ENCODE data around the gene VPS37D.
"Not testable (repeated sequence)": the region's sequence is repeated elsewhere in the genome, so short reads cannot be mapped to it uniquely, and the experiment has no call there.

Gene VPS37D

GRCh38 chr7:73671322-73671661 lies 3.7 kb downstream of the VPS37D start:
- DNase-seq (ENCODE audit: low read depth, low spot score), result no peak
- H3K4me1 ChIP-seq (ENCODE audit: insufficient read depth, insufficient read length), result peaks cover 15% of the 10 kb centered on the region
- H3K36me3 ChIP-seq (ENCODE audit: insufficient read depth, insufficient read length, low read length), result no peaks in the 10 kb centered on the region
- no peak overlapping the region for H3K4me3 ChIP-seq (ENCODE audit: insufficient read length, low read depth)
- no peaks in the 10 kb centered on the region for H3K27me3 ChIP-seq (ENCODE audit: insufficient read depth, insufficient read length)
- peaks cover 5% of the 10 kb centered on the region; the same call in 1 of the 2 replicates for H3K9me3 ChIP-seq (ENCODE audit: insufficient read depth, low read length)
- H3K9ac ChIP-seq (ENCODE audit: insufficient read length, low read depth), result no peak overlapping the region
- TF ChIP-seq SUZ12 (IDR thresholded peaks at IDR 0.05; ENCODE audit: extremely low read depth, insufficient read depth, insufficient read length) (no peak), YY1 (IDR thresholded peaks at IDR 0.05; ENCODE audit: insufficient read depth, insufficient read length) (no peak), ZNF274 (IDR thresholded peaks at IDR 0.05; ENCODE audit: low read depth, low read length) (no peak)

GRCh38 chr7:73671857-73672445 lies 4.3 kb downstream of the VPS37D start:
- TF ChIP-seq SUZ12 (IDR thresholded peaks at IDR 0.05; ENCODE audit: extremely low read depth, insufficient read depth, insufficient read length), result no peak
- no peak for TF ChIP-seq ZNF274 (IDR thresholded peaks at IDR 0.05; ENCODE audit: low read depth, low read length)
- TF ChIP-seq YY1 (IDR thresholded peaks at IDR 0.05; ENCODE audit: insufficient read depth, insufficient read length), result no peak
- H3K36me3 ChIP-seq (ENCODE audit: insufficient read depth, insufficient read length, low read length), result no peaks in the 10 kb centered on the region
- H3K9ac ChIP-seq (ENCODE audit: insufficient read length, low read depth), result no peak overlapping the region
- no peaks in the 10 kb centered on the region for H3K27me3 ChIP-seq (ENCODE audit: insufficient read depth, insufficient read length)
- H3K4me3 ChIP-seq (ENCODE audit: insufficient read length, low read depth), result no peak overlapping the region
- DNase-seq (ENCODE audit: low read depth, low spot score), result no peak
- H3K9me3 ChIP-seq (ENCODE audit: insufficient read depth, low read length), result peaks cover 5% of the 10 kb centered on the region; the same call in 1 of the 2 replicates
- H3K4me1 ChIP-seq (ENCODE audit: insufficient read depth, insufficient read length), result peaks cover 15% of the 10 kb centered on the region

GRCh38 chr7:73674468-73675124 lies 7.0 kb downstream of the VPS37D start:
- H3K27me3 ChIP-seq (ENCODE audit: insufficient read depth, insufficient read length), result no peaks in the 10 kb centered on the region
- TF ChIP-seq SUZ12 (IDR thresholded peaks at IDR 0.05; ENCODE audit: extremely low read depth, insufficient read depth, insufficient read length) (no peak), ZNF274 (IDR thresholded peaks at IDR 0.05; ENCODE audit: low read depth, low read length) (no peak), YY1 (IDR thresholded peaks at IDR 0.05; ENCODE audit: insufficient read depth, insufficient read length) (no peak)
- no peak for DNase-seq (ENCODE audit: low read depth, low spot score)
- peaks cover 14% of the 10 kb centered on the region for H3K36me3 ChIP-seq (ENCODE audit: insufficient read depth, insufficient read length, low read length)
- H3K9ac ChIP-seq (ENCODE audit: insufficient read length, low read depth), result no peak overlapping the region
- peaks cover 15% of the 10 kb centered on the region for H3K4me1 ChIP-seq (ENCODE audit: insufficient read depth, insufficient read length)
- no peak overlapping the region for H3K4me3 ChIP-seq (ENCODE audit: insufficient read length, low read depth)
- peaks cover 5% of the 10 kb centered on the region; the same call in 1 of the 2 replicates for H3K9me3 ChIP-seq (ENCODE audit: insufficient read depth, low read length)

GRCh38 chr7:73676062-73676461 lies 8.4 kb downstream of the VPS37D start:
- H3K4me1 ChIP-seq (ENCODE audit: insufficient read depth, insufficient read length); H3K9me3 ChIP-seq (ENCODE audit: insufficient read depth, low read length); H3K27me3 ChIP-seq (ENCODE audit: insufficient read depth, insufficient read length); DNase-seq (ENCODE audit: low read depth, low spot score); H3K9ac ChIP-seq (ENCODE audit: insufficient read length, low read depth); H3K4me3 ChIP-seq (ENCODE audit: insufficient read length, low read depth): not testable (repeated sequence)
- H3K36me3 ChIP-seq (ENCODE audit: insufficient read depth, insufficient read length, low read length), result peaks cover 24% of the 10 kb centered on the region

- no peak for DNase-seq (ENCODE audit: low read depth, low spot score)
- Histone ChIP-seq H3K9me3 (ENCODE audit: insufficient read depth, low read length) (no peaks in the 10 kb centered on the region), H3K36me3 (ENCODE audit: insufficient read depth, insufficient read length, low read length) (peaks cover 28% of the 10 kb centered on the region), H3K9ac (ENCODE audit: insufficient read length, low read depth) (no peak overlapping the region), H3K4me3 (ENCODE audit: insufficient read length, low read depth) (no peak overlapping the region), H3K27me3 (ENCODE audit: insufficient read depth, insufficient read length) (no peaks in the 10 kb centered on the region), H3K4me1 (ENCODE audit: insufficient read depth, insufficient read length) (no peaks in the 10 kb centered on the region)
- TF ChIP-seq ZNF274 (IDR thresholded peaks at IDR 0.05; ENCODE audit: low read depth, low read length) (no peak), YY1 (IDR thresholded peaks at IDR 0.05; ENCODE audit: insufficient read depth, insufficient read length) (no peak), SUZ12 (IDR thresholded peaks at IDR 0.05; ENCODE audit: extremely low read depth, insufficient read depth, insufficient read length) (no peak)
These were observed 11.2 kb downstream of the VPS37D start for GRCh38 chr7:73678862-73679261.

GRCh38 chr7:73679709-73680108 lies 12.1 kb downstream of the VPS37D start:
- peaks cover 28% of the 10 kb centered on the region for H3K36me3 ChIP-seq (ENCODE audit: insufficient read depth, insufficient read length, low read length)
- no peak overlapping the region for H3K9ac ChIP-seq (ENCODE audit: insufficient read length, low read depth)
- H3K4me3 ChIP-seq (ENCODE audit: insufficient read length, low read depth), result no peak overlapping the region
- H3K9me3 ChIP-seq (ENCODE audit: insufficient read depth, low read length), result no peaks in the 10 kb centered on the region
- no peak for DNase-seq (ENCODE audit: low read depth, low spot score)
- H3K27me3 ChIP-seq (ENCODE audit: insufficient read depth, insufficient read length), result no peaks in the 10 kb centered on the region
- H3K4me1 ChIP-seq (ENCODE audit: insufficient read depth, insufficient read length), result no peaks in the 10 kb centered on the region
- TF ChIP-seq SUZ12 (IDR thresholded peaks at IDR 0.05; ENCODE audit: extremely low read depth, insufficient read depth, insufficient read length) (no peak), ZNF274 (IDR thresholded peaks at IDR 0.05; ENCODE audit: low read depth, low read length) (no peak)

GRCh38 chr7:73680501-73680900 lies 12.9 kb downstream of the VPS37D start:
- H3K27me3 ChIP-seq (ENCODE audit: insufficient read depth, insufficient read length), result no peaks in the 10 kb centered on the region
- TF ChIP-seq ZNF274 (IDR thresholded peaks at IDR 0.05; ENCODE audit: low read depth, low read length) (no peak), YY1 (IDR thresholded peaks at IDR 0.05; ENCODE audit: insufficient read depth, insufficient read length) (no peak), SUZ12 (IDR thresholded peaks at IDR 0.05; ENCODE audit: extremely low read depth, insufficient read depth, insufficient read length) (no peak)
- peaks cover 35% of the 10 kb centered on the region for H3K36me3 ChIP-seq (ENCODE audit: insufficient read depth, insufficient read length, low read length)
- H3K4me3 ChIP-seq (ENCODE audit: insufficient read length, low read depth), result no peak overlapping the region
- H3K4me1 ChIP-seq (ENCODE audit: insufficient read depth, insufficient read length), result no peaks in the 10 kb centered on the region
- H3K9ac ChIP-seq (ENCODE audit: insufficient read length, low read depth), result no peak overlapping the region
- no peak for DNase-seq (ENCODE audit: low read depth, low spot score)
- no peaks in the 10 kb centered on the region for H3K9me3 ChIP-seq (ENCODE audit: insufficient read depth, low read length)

Measured in NT2/D1 (cell line).